Nephron (organoid): Measurements from ENCODE around the gene HCN2.

ENCODE experiments used
- H3K27ac Mint-ChIP-seq, 3 experiments: 2 replicates each; pipeline ENCODE4 v1.8.0; 2020; ENCODE audit warnings: mixed read lengths in 3 of 3, mild to moderate bottlenecking in 2 of 3, moderate library complexity in 1 of 3
- H3K27me3 Mint-ChIP-seq: 2 replicates; pipeline ENCODE4 v1.8.0; 2021; ENCODE audit warnings: low read depth, mild to moderate bottlenecking, moderate library complexity, mixed read lengths
- H3K36me3 Mint-ChIP-seq: 2 replicates; pipeline ENCODE4 v1.8.0; 2020; ENCODE audit warnings: low read depth, mixed read lengths
- H3K4me1 Mint-ChIP-seq: 2 replicates; pipeline ENCODE4 v1.8.0; 2020; ENCODE audit warnings: mixed read lengths
- H3K4me3 Mint-ChIP-seq, 3 experiments: 2 replicates each; pipeline ENCODE4 v1.8.0; 2020; ENCODE audit warnings: mild to moderate bottlenecking in 3 of 3, mixed read lengths in 3 of 3, moderate library complexity in 2 of 3
- H3K9me3 Mint-ChIP-seq: 2 replicates; pipeline ENCODE4 v1.8.0; 2020; ENCODE audit warnings: mixed read lengths
- CTCF ChIP-seq, 3 experiments: fragments of 200-600 bp; sonication (generic); IDR thresholded peaks; one replicate each; pipeline ENCODE4 v1.5.0; 2021; ENCODE audit warnings: antibody characterized with exemption in 3 of 3; ENCODE audit not compliant: unreplicated experiment in 3 of 3

Gene HCN2

GRCh38 chr19:589693-590395 is at the start of gene HCN2:
TSS of gene HCN2 (plus strand) at chr19:589881. CDS start at chr19:589946, 65 bp downstream.
- H3K9me3 Mint-ChIP-seq: no peaks in the 10 kb centered on the region
- peak within 1 kb of the TSS; percentile 26 to 53 (median 42) for H3K4me3 Mint-ChIP-seq
- no peak within 1 kb of the TSS for H3K27ac Mint-ChIP-seq
- no peaks in the 10 kb centered on the region for H3K36me3 Mint-ChIP-seq
- H3K4me1 Mint-ChIP-seq: no peaks in the 10 kb centered on the region
- H3K27me3 Mint-ChIP-seq: peaks cover 58% of the 10 kb centered on the region
- no peak for TF ChIP-seq CTCF (IDR thresholded peaks at IDR 0.05; ENCODE audit: unreplicated experiment in 3 of 3)

DNA sequence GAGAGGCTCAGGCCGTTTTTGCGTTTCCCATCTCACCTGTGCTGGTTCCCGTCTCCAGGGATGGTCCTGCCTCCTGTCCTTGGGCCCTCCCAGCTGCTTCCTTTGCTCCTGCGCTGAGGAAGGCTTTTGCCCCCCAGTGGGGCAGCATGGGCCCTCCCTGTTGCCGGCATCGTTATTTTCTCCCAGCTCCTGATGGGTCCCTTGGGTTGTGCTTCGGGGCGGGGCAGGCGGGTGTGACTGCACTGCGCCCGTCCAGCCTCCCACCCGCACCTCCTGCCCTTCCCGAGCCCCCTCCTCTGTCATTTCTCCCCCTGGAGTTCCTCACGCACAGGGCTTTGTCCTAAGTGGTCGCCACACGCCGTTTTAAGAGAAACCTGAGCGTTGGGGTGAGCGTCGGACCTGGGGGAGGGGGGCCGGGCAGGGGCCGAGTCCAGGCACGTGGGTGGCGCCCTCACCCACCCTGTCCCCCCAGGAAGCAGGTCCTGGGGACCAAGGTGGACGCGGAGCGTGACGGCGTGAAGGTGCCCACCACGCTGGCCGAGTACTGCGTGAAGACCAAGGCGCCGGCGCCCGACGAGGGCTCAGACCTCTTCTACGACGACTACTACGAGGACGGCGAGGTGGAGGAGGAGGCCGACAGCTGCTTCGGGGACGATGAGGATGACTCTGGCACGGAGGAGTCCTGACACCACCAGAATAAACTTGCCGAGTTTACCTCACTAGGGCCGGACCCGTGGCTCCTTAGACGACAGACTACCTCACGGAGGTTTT is 48.6 kb upstream of the HCN2 start:
- no peak for TF ChIP-seq CTCF (IDR thresholded peaks at IDR 0.05; ENCODE audit: unreplicated experiment in 3 of 3)
- Mint-ChIP-seq H3K27me3 (no peaks in the 10 kb centered on the region), H3K27ac (no peak overlapping the region), H3K9me3 (no peaks in the 10 kb centered on the region), H3K36me3 (peaks cover 18% of the 10 kb centered on the region), H3K4me1 (no peaks in the 10 kb centered on the region), H3K4me3 (no peak overlapping the region)

GRCh38 chr19:541699-542098 is 48.0 kb upstream of the HCN2 start:
- H3K27ac Mint-ChIP-seq: no peak overlapping the region
- H3K4me1 Mint-ChIP-seq: no peaks in the 10 kb centered on the region
- no peaks in the 10 kb centered on the region for H3K9me3 Mint-ChIP-seq
- no peak overlapping the region for H3K4me3 Mint-ChIP-seq
- peaks cover 18% of the 10 kb centered on the region for H3K36me3 Mint-ChIP-seq
- no peaks in the 10 kb centered on the region for H3K27me3 Mint-ChIP-seq
- TF ChIP-seq CTCF (IDR thresholded peaks at IDR 0.05; ENCODE audit: unreplicated experiment in 3 of 3): no peak

DNA sequence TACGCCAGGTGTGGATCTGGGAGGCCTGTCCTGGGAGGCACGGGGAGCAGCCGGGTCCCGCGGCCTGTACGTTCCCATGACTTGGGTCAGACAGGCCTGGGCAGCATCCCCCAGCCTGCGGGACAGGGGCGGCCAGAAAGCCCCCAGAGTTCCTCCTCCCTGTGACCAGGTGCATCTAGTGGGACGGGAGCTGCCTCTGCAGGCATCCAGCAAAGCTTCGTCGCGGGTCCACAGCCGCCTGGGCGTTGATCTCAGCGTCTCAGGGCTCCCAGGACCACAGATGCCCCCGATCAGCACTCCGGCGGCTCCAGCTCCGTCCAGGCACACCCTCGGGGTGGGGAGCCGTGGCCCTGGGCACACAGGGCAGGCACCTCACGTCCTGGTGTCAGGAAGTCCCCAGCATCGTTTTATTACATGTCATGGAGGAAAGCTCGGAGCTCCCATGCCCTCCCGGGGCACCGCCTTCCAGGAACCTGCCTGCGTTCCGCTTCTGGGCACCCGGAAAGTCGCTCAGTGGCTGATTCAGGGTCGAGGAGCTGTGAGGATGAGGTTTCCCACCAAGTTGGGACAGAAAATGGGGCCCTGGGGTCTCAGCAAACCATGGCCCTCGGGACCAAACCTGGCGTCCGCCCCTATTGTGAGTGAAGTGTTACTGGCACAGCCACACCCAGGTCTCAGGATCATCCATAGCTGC is 47.4 kb upstream of the HCN2 start:
- no peaks in the 10 kb centered on the region for H3K9me3 Mint-ChIP-seq
- H3K36me3 Mint-ChIP-seq: peaks cover 18% of the 10 kb centered on the region
- H3K27ac Mint-ChIP-seq: no peak overlapping the region
- no peaks in the 10 kb centered on the region for H3K27me3 Mint-ChIP-seq
- no peak overlapping the region for H3K4me3 Mint-ChIP-seq
- no peaks in the 10 kb centered on the region for H3K4me1 Mint-ChIP-seq
- TF ChIP-seq CTCF (IDR thresholded peaks at IDR 0.05; ENCODE audit: unreplicated experiment in 3 of 3): no peak

GRCh38 chr19:543910-544608 is 45.6 kb upstream of the HCN2 start, which contains the start of gene GZMM:
TSS of gene GZMM (plus strand) at chr19:544053. CDS start at chr19:544072, 19 bp downstream.
- H3K27ac Mint-ChIP-seq: no peak within 1 kb of the TSS
- peaks cover 4% of the 10 kb centered on the region for H3K36me3 Mint-ChIP-seq
- no peak for TF ChIP-seq CTCF (IDR thresholded peaks at IDR 0.05; ENCODE audit: unreplicated experiment in 3 of 3)
- H3K4me3 Mint-ChIP-seq: no peak within 1 kb of the TSS
- no peaks in the 10 kb centered on the region for H3K4me1 Mint-ChIP-seq
- H3K27me3 Mint-ChIP-seq: no peaks in the 10 kb centered on the region
- no peaks in the 10 kb centered on the region for H3K9me3 Mint-ChIP-seq
